Esophagus squamous epithelium (tissue), 5 donors: Measurements from ENCODE around the gene PSMA7. TPM values are rescaled to one million over a fixed set of nuclear protein-coding genes. Genes with fewer than 3 reads are reported as not detected.

Experiments used
- DNase-seq: peaks from one replicate; lab custom pipeline; 2025; lab: John Stamatoyannopoulos, UW
- H3K27ac ChIP-seq, 4 donors: fragments of 200-600 bp; sonication (generic); one replicate each; pipeline ENCODE4 v1.5.1; 2016 to 2019; ENCODE audit warnings: mild to moderate bottlenecking in 1 of 4
- H3K27me3 ChIP-seq, 4 donors: fragments of 200-600 bp; sonication (generic); 1 replicate in 3 of 4; 2 replicates in 1 of 4; pipeline versions ENCODE4 v1.5.1 to v1.6.0; 2017 to 2021; ENCODE audit warnings: antibody characterized with exemption in 1 of 4
- H3K36me3 ChIP-seq, 3 donors: fragments of 200-600 bp; sonication (generic); one replicate each; pipeline ENCODE4 v1.5.1; 2016 to 2019
- H3K4me1 ChIP-seq, 3 donors: fragments of 200-600 bp; sonication (generic); one replicate each; pipeline ENCODE4 v1.5.1; 2017 to 2019
- H3K4me3 ChIP-seq, 4 donors: fragments of 200-600 bp; sonication (generic); 1 replicate in 3 of 4; 2 replicates in 1 of 4; pipeline ENCODE4 v1.5.1; 2016 to 2019; ENCODE audit warnings: mild to moderate bottlenecking in 2 of 4, moderate library complexity in 1 of 4
- H3K9me3 ChIP-seq, 3 donors: fragments of 200-600 bp; sonication (generic); one replicate each; pipeline ENCODE4 v1.5.1; 2016 to 2019
- POLR2A ChIP-seq, 4 donors: fragments of 450-650 bp; IDR thresholded peaks; one replicate each; pipeline ENCODE4 v1.6.1; 2017; ENCODE audit warnings: antibody characterized with exemption in 4 of 4, mild to moderate bottlenecking in 4 of 4, moderate library complexity in 3 of 4
- WGBS, 2 donors: methylation state at CpG; one replicate each; pipeline ENCODE4 v1.1.5; 2018; 5-methylcytosine and 5-hydroxymethylcytosine counted together
- intact Hi-C: fragments of 100-400 bp; cut with DNase I; formaldehyde crosslinking; loops from one replicate; pipeline ENCODE4 v1.15.0; 2022
- total RNA-seq, 4 donors: library from RNA; depleted of rRNA; stranded (reverse); fragments of >200 nt; gene quantifications; one replicate each; pipeline ENCODE4 v1.1.0, GENCODE V29; 2016
- TF ChIP-seq, protein P1 (sequence below), 6 experiments: fragments of 450-650 bp in 4 of 6; fragments of 200-600 bp in 2 of 6; sonication (generic) in 2 of 6; IDR thresholded peaks; one replicate each; pipeline ENCODE4 v1.5.1; 2016 to 2019; ENCODE audit warnings: antibody characterized with exemption in 6 of 6, mild to moderate bottlenecking in 4 of 6, moderate library complexity in 4 of 6
- donor health status: DM: yes; HTN: yes; CAD: no.

The PSMA7 gene
- total RNA-seq, result 100 to 1,000 TPM; 230 to 373 (median 297) TPM

DNA sequence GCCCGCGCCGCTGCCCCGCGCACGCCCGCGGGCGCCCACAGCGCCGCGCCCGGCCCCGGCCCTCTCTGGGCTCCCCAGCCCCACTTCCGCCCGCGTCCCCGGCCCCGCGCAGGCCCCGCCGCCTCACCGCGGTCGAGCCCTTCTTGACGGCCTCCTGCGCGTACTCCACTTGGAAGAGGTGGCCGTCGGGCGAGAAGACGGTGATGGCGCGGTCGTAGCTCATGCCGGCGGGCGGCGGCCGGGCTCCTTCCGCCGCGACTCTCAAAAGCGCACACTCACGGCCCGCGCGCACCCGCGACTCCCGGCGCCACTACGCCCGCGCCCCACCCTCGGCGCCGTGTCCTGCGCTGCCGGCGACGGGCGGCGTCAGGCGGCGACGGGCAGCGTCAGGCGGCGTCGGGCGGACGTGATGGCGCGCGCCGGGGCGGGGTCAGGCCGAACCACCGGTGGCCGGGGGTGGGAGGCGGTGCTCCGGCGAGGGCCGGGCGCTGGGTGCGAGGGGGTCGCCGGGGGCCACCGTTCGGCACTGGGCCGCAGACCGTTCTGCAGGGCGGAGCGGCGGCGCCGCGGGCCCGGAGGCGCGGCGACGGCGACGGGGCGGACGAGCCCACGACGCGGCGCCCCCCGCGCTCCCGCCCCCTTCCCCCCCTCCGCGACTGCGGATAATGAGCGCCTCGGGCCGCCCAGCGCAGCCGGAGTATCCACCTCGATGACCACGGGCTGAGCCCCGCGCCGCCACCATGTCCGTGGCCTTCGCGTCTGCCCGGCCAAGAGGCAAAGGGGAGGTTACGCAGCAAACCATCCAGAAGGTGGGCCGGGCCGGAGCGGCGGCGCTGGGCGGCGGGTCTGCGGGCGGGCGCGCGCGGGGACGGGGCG lies at the start of gene PSMA7, which contains the start of gene SS18L1:
Gene PSMA7 (minus strand): TSS at position 314 of the 876 bp plus-strand sequence. CDS start 91 bp downstream, at position 223.
Gene SS18L1 (plus strand): TSS at position 689 of the 876 bp plus-strand sequence. CDS start 52 bp downstream, at position 741.
- H3K9me3 ChIP-seq, result no peaks in the 10 kb centered on the region
- peak within 1 kb of the TSS; percentile 92 to 100 (median 99) for H3K27ac ChIP-seq
- DNase-seq, result no peak
- peaks cover 17 to 23% (median 19%) of the 10 kb centered on the region in 3 donors for H3K36me3 ChIP-seq
- no CpG with 5 or more reads among the region's 148 CpGs for WGBS, 2 donors
- peak within 1 kb of the TSS; percentile 60 to 99 (median 84) for H3K4me3 ChIP-seq
- TF ChIP-seq, protein P1, sequence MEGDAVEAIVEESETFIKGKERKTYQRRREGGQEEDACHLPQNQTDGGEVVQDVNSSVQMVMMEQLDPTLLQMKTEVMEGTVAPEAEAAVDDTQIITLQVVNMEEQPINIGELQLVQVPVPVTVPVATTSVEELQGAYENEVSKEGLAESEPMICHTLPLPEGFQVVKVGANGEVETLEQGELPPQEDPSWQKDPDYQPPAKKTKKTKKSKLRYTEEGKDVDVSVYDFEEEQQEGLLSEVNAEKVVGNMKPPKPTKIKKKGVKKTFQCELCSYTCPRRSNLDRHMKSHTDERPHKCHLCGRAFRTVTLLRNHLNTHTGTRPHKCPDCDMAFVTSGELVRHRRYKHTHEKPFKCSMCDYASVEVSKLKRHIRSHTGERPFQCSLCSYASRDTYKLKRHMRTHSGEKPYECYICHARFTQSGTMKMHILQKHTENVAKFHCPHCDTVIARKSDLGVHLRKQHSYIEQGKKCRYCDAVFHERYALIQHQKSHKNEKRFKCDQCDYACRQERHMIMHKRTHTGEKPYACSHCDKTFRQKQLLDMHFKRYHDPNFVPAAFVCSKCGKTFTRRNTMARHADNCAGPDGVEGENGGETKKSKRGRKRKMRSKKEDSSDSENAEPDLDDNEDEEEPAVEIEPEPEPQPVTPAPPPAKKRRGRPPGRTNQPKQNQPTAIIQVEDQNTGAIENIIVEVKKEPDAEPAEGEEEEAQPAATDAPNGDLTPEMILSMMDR (IDR thresholded peaks at IDR 0.05), result no peak
- peak in 3 of 4 donors; percentile 81 to 97 (median 96) for TF ChIP-seq POLR2A (IDR thresholded peaks at IDR 0.05)
- H3K4me1 ChIP-seq, result peaks cover 24 to 68% (median 27%) of the 10 kb centered on the region in 3 donors
- intact Hi-C loops, result no loop called here
- H3K27me3 ChIP-seq, result no peaks in the 10 kb centered on the region

DNA sequence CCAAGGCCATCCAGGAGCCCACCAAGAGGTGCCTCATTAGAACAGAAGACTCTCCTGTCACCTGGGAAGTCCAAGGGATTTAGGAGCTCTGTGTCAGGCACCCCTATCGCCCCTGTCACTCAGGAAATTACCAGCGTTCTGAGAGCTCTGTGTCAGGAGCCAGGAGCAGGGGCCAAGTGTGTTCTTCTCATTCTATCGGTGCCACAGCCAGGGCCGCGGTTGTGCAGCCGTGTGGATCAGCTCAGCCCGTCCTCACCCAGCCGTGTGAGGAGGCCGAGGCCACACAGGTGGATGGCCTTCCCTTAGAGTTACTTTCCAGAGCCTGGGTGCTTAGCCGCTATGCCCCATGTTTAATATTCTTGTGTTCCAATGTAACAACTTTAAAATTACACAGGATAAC lies 49.4 kb upstream of the PSMA7 start:
- no peak for TF ChIP-seq POLR2A (IDR thresholded peaks at IDR 0.05)
- TF ChIP-seq, protein P1 (IDR thresholded peaks at IDR 0.05), result no peak
- Histone ChIP-seq H3K27me3 (no peaks in the 10 kb centered on the region), H3K9me3 (no peaks in the 10 kb centered on the region), H3K4me1 (peaks cover 0 to 4% (median 0%) of the 10 kb centered on the region in 3 donors), H3K27ac (no peak overlapping the region), H3K4me3 (no peak overlapping the region), H3K36me3 (peaks cover 7 to 87% (median 10%) of the 10 kb centered on the region in 3 donors)
- WGBS, 2 donors, result 82 to 93% methylated on average over 3 to 8 of the region's 10 CpGs
- intact Hi-C loops, result no loop called here
- DNase-seq, result no peak

DNA sequence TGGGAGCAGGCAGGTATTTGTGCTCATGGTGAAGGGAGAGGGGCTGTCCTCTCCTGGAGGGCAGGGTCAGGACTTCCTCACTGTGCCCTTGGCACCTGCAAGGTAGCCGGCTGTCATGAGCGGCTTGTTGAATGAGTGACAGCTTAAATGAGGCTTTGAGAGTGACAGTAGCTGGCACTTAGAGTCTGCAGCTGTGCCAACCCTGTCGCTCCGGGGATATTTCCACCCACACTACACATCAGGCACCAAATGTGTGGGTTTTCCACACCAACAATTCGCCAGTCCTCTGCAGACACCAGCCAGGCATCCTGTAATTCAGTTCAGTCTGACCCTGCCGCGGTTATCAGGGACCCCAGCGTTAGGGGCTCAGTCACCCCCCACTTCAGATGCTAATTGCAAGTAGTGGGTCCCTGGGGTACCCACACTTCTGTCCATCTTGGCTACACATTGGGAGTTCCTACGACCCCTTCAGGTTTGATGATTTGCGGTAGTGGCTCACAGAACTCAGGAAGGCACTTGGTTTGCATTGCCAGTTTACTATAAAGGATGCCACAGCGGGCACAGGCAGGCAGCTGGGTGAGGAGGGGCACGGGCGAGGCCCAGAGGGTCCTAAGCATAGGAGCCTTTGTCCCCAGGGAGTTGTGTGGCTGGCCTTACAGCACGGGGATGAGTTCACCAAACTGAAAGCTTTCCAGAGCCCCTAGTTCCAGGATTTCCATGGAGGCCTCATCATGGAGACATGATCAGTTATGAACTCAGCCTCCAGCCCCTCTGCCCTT lies 48.8 kb upstream of the PSMA7 start:
- no peaks in the 10 kb centered on the region for H3K9me3 ChIP-seq
- peaks cover 0 to 10% (median under 1%) of the 10 kb centered on the region in 3 donors for H3K4me1 ChIP-seq
- H3K27ac ChIP-seq, result no peak overlapping the region
- no peak for DNase-seq
- peaks cover 2 to 80% (median 9%) of the 10 kb centered on the region in 3 donors for H3K36me3 ChIP-seq
- WGBS, 2 donors, result 81 to 100% methylated on average over 3 to 12 of the region's 14 CpGs
- no peak overlapping the region for H3K4me3 ChIP-seq
- intact Hi-C loops, result no loop called here
- TF ChIP-seq POLR2A (IDR thresholded peaks at IDR 0.05), result no peak
- TF ChIP-seq, protein P1 (IDR thresholded peaks at IDR 0.05), result no peak
- no peaks in the 10 kb centered on the region for H3K27me3 ChIP-seq

DNA sequence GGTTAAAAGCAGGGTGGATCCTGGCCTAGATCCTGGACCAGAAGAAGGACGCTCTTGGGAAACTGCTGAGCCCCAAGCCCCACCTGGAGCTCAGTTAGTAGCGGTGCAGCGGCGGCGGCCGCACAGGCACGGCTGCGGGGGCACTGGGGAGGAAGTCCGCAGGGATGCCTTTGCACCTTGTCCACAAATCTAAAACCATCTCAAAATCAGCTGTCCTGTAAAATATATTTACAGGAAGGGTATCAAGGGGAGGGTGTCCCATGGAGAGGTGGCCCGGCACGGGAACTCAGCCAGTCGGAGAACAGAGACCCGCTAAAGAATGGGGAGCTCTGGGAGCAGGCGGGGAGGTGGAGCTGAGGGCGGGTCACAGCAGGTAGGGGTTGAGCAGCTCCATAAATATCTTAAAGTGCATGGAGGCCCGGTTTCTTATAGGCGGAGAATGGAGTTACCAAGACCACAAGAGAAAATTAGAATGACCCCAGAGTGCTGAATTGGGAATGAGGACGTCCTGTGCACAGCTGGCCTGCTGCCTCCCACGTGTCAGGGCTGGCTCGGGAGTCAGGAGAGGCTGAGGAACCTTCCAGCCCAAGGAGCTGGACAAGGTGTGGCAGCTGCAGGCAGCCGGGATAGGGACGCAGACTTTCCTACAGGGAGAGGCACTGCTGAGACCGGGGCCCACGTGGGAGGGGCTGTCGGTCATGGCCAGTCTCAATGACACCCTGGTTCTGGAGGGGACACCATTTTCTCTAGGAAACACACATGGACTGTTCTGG lies 47.6 kb upstream of the PSMA7 start:
- WGBS, 2 donors, result 84 to 85% methylated on average over 19 to 23 of the region's 25 CpGs

More for the DNA sequence above, 47.6 kb upstream of the PSMA7 start:
- no peaks in the 10 kb centered on the region for H3K27me3 ChIP-seq
- no peaks in the 10 kb centered on the region for H3K9me3 ChIP-seq
- no peak overlapping the region for H3K27ac ChIP-seq
- peaks cover 0 to 16% (median 2%) of the 10 kb centered on the region in 3 donors for H3K4me1 ChIP-seq
- intact Hi-C loops, result no loop called here
- H3K36me3 ChIP-seq, result peaks cover 2 to 69% (median 9%) of the 10 kb centered on the region in 3 donors
- no peak for DNase-seq
- TF ChIP-seq, protein P1 (IDR thresholded peaks at IDR 0.05), result no peak
- TF ChIP-seq POLR2A (IDR thresholded peaks at IDR 0.05), result no peak
- H3K4me3 ChIP-seq, result no peak overlapping the region
